Right hindlimb (tissue), 1 donor: ENCODE measurements around the gene GREB1L.

Experiments used
- DNase-seq: peaks from one replicate; pipeline ENCODE4 v3.0.0-alpha.2; 2018

GREB1L gene

GRCh38 chr18:21383031-21383430 lies 141.0 kb downstream of the GREB1L start:
- no peak for DNase-seq

GRCh38 chr18:21386523-21387240 lies 144.7 kb downstream of the GREB1L start:
- DNase-seq, result no peak

GRCh38 chr18:21387886-21388285 lies 145.9 kb downstream of the GREB1L start:
- no peak for DNase-seq

- no peak for DNase-seq
Observed at GRCh38 chr18:21389283-21389682, 147.3 kb downstream of the GREB1L start.

GRCh38 chr18:21389903-21390302 lies 147.9 kb downstream of the GREB1L start:
- DNase-seq, result no peak

GRCh38 chr18:21391074-21391673 lies 149.1 kb downstream of the GREB1L start:
- no peak for DNase-seq

- DNase-seq, result no peak
Observed at GRCh38 chr18:21393986-21394385, 152.0 kb downstream of the GREB1L start.

- DNase-seq, result no peak
Observed at GRCh38 chr18:21398121-21398520, 156.1 kb downstream of the GREB1L start.

- no peak for DNase-seq
Observed at GRCh38 chr18:21402272-21402671, 160.2 kb downstream of the GREB1L start.

GRCh38 chr18:21404426-21404825 lies 162.4 kb downstream of the GREB1L start:
- DNase-seq, result no peak

GRCh38 chr18:21406116-21406515 lies 164.1 kb downstream of the GREB1L start:
- no peak for DNase-seq

- no peak for DNase-seq
Observed at GRCh38 chr18:21408681-21409080, 166.6 kb downstream of the GREB1L start.

- no peak for DNase-seq
Observed at GRCh38 chr18:21433436-21433835, 191.4 kb downstream of the GREB1L start.

- no peak for DNase-seq
Observed at GRCh38 chr18:21439431-21439846, 197.4 kb downstream of the GREB1L start.

- DNase-seq, result no peak
Observed at GRCh38 chr18:21441670-21442069, 199.6 kb downstream of the GREB1L start.

GRCh38 chr18:21443776-21444464 lies 201.9 kb downstream of the GREB1L start:
- no peak for DNase-seq

- no peak for DNase-seq
Observed at GRCh38 chr18:21444465-21445212, 202.6 kb downstream of the GREB1L start.

GRCh38 chr18:21448299-21448698 lies 206.3 kb downstream of the GREB1L start:
- DNase-seq, result no peak

- no peak for DNase-seq
Observed at GRCh38 chr18:21449367-21450290, 207.6 kb downstream of the GREB1L start.

- no peak for DNase-seq
Observed at GRCh38 chr18:21450503-21450902, 208.5 kb downstream of the GREB1L start.

- no peak for DNase-seq
Observed at GRCh38 chr18:21450913-21451312, 208.9 kb downstream of the GREB1L start.

GRCh38 chr18:21451851-21452250 lies 209.8 kb downstream of the GREB1L start:
- no peak for DNase-seq
